ENCODE results near the gene NIPAL3. TPM values are rescaled to one million over a fixed set of nuclear protein-coding genes. Genes with fewer than 3 reads are reported as not detected.

NIPAL3 gene
- total RNA-seq, 1 experiment from 2014 or later: 16.6 TPM

GRCh38 chr1:24468685-24469316, 53.2 kb downstream of the NIPAL3 start:
- no peaks in the 10 kb centered on the region for H4K20me1 ChIP-seq (ENCODE audit: insufficient read depth)
- no peaks in the 10 kb centered on the region for H3K36me3 ChIP-seq (ENCODE audit: control insufficient read depth in 1 of 2, insufficient read depth in 2 of 2, low read length in 2 of 2)
- no peak overlapping the region for H2AFZ ChIP-seq (ENCODE audit: low read depth, low read length, poor library complexity, severe bottlenecking)
- H3K4me3 ChIP-seq (replicated peaks in 1 of 2; ENCODE audit: low read depth in 1 of 2, low read length in 2 of 2): no peak overlapping the region
- no peak for DNase-seq (ENCODE audit: low read depth, low spot score)
- TF ChIP-seq CBX3 (IDR thresholded peaks at IDR 0.05; ENCODE audit: low read depth): no peak
- no peak for TF ChIP-seq EZH2phosphoT487 (IDR thresholded peaks at IDR 0.05; ENCODE audit: borderline replicate concordance)
- no peak for TF ChIP-seq YY1 (IDR thresholded peaks at IDR 0.05; ENCODE audit: extremely low read depth, insufficient replicate concordance, low read depth, low read length)
- TF ChIP-seq CTCF (IDR thresholded peaks at IDR 0.05 in 2 of 3, conservative IDR thresholded peaks at IDR 0.05 in 1 of 3; ENCODE audit: borderline replicate concordance in 1 of 3, insufficient read depth in 1 of 3, low read depth in 2 of 3, low read length in 2 of 3): no peak
- no peaks in the 10 kb centered on the region for H3K9me3 ChIP-seq (ENCODE audit: control insufficient read depth in 1 of 2, insufficient read depth in 1 of 2, low read depth in 1 of 2, low read length in 2 of 2)
- H3K9me2 ChIP-seq (ENCODE audit: insufficient read depth): no peaks in the 10 kb centered on the region
- CTCF ChIA-PET: no interaction called here
- no peaks in the 10 kb centered on the region for H3K27me3 ChIP-seq (ENCODE audit: insufficient read depth, low read length)
- RAD21 ChIA-PET (ENCODE audit: low non-redundant PET in 1 of 2, low total read pairs in 2 of 2, uncharacterized antibody in 2 of 2, unreplicated experiment in 2 of 2): no interaction called here
- intact Hi-C loops (cut with micrococcal nuclease): no loop called here
- no peak for ATAC-seq
- no peak overlapping the region for H3K4me2 ChIP-seq (ENCODE audit: low read length)
- POLR2A ChIA-PET: no interaction called here
- H3K79me2 ChIP-seq (ENCODE audit: insufficient read depth, low read length): no peaks in the 10 kb centered on the region
- no peak overlapping the region for H3K27ac ChIP-seq (ENCODE audit: low read depth, low read length)
- H3K4me1 ChIP-seq (ENCODE audit: control insufficient read depth in 1 of 2, insufficient read depth in 2 of 2, low read length in 2 of 2): no peaks in the 10 kb centered on the region
- BruUV-seq (replicated peaks): no TSS peak
- H3K9ac ChIP-seq (ENCODE audit: low read length): no peak overlapping the region

GRCh38 chr1:24470592-24470991, 55.0 kb downstream of the NIPAL3 start:
- Histone ChIP-seq H3K36me3 (ENCODE audit: control insufficient read depth in 1 of 2, insufficient read depth in 2 of 2, low read length in 2 of 2) (no peaks in the 10 kb centered on the region), H2AFZ (ENCODE audit: low read depth, low read length, poor library complexity, severe bottlenecking) (no peak overlapping the region), H3K27ac (ENCODE audit: low read depth, low read length) (no peak overlapping the region), H3K9ac (ENCODE audit: low read length) (no peak overlapping the region), H3K27me3 (ENCODE audit: insufficient read depth, low read length) (no peaks in the 10 kb centered on the region), H3K9me2 (ENCODE audit: insufficient read depth) (no peaks in the 10 kb centered on the region), H4K20me1 (ENCODE audit: insufficient read depth) (no peaks in the 10 kb centered on the region), H3K9me3 (ENCODE audit: control insufficient read depth in 1 of 2, insufficient read depth in 1 of 2, low read depth in 1 of 2, low read length in 2 of 2) (no peaks in the 10 kb centered on the region), H3K4me2 (ENCODE audit: low read length) (no peak overlapping the region), H3K4me1 (ENCODE audit: control insufficient read depth in 1 of 2, insufficient read depth in 2 of 2, low read length in 2 of 2) (no peaks in the 10 kb centered on the region), H3K79me2 (ENCODE audit: insufficient read depth, low read length) (no peaks in the 10 kb centered on the region), H3K4me3 (replicated peaks in 1 of 2; ENCODE audit: low read depth in 1 of 2, low read length in 2 of 2) (no peak overlapping the region)
- no peak for DNase-seq (ENCODE audit: low read depth, low spot score)
- TF ChIP-seq ELF1 (IDR thresholded peaks at IDR 0.05; ENCODE audit: borderline replicate concordance, low read depth): no peak
- TF ChIP-seq ZNF274 (IDR thresholded peaks at IDR 0.05; ENCODE audit: low read depth, low read length): no peak
- TF ChIP-seq SRF (IDR thresholded peaks at IDR 0.05; ENCODE audit: low read depth): no peak
- TF ChIP-seq SP1 (IDR thresholded peaks at IDR 0.05; ENCODE audit: low read depth): no peak
- no peak for TF ChIP-seq SIN3A (IDR thresholded peaks at IDR 0.05; ENCODE audit: low read depth)
- TF ChIP-seq POLR2A (IDR thresholded peaks at IDR 0.05; ENCODE audit: borderline replicate concordance, extremely low read depth, insufficient read depth, insufficient read length): no peak
- no peak for TF ChIP-seq ATF3 (IDR thresholded peaks at IDR 0.05)
- TF ChIP-seq YY1 (IDR thresholded peaks at IDR 0.05; ENCODE audit: extremely low read depth, insufficient replicate concordance, low read depth, low read length): no peak
- ChIA-PET RAD21 (ENCODE audit: low non-redundant PET in 1 of 2, low total read pairs in 2 of 2, uncharacterized antibody in 2 of 2, unreplicated experiment in 2 of 2) (no interaction called here), POLR2A (no interaction called here), CTCF (no interaction called here)
- ATAC-seq: no peak
- intact Hi-C loops (cut with micrococcal nuclease): no loop called here
- BruUV-seq (replicated peaks): no TSS peak

Measured in HCT116 (cell line).